ENCODE data around the gene WDFY4. TPM values are rescaled to one million over a fixed set of nuclear protein-coding genes. Genes with fewer than 3 reads are reported as not detected.

Gene WDFY4
- total RNA-seq, 1 donor from 2014 or later: 10.1 TPM

DNA sequence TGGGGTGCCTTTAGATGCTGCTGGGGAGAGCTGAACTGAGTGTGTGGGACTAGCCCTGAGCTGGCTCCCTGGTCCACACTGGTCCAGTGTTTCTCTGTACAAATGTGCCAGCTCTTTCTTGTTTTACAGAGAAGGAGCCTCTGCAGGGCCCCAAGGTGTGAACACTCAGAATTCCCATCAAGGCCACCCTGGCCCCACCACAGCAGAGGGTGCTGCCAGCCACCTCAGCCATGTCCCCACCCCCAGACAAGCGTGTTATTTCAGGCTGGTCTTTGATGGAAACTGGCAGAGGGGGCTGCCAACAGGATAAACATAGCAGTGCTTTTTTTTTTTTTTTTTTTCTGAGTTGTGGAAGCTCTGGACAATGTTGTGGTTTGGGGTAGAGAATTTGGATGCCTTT lies 323.4 kb downstream of the WDFY4 start:
- DNase-seq (ENCODE audit: low spot score): no peak

DNA sequence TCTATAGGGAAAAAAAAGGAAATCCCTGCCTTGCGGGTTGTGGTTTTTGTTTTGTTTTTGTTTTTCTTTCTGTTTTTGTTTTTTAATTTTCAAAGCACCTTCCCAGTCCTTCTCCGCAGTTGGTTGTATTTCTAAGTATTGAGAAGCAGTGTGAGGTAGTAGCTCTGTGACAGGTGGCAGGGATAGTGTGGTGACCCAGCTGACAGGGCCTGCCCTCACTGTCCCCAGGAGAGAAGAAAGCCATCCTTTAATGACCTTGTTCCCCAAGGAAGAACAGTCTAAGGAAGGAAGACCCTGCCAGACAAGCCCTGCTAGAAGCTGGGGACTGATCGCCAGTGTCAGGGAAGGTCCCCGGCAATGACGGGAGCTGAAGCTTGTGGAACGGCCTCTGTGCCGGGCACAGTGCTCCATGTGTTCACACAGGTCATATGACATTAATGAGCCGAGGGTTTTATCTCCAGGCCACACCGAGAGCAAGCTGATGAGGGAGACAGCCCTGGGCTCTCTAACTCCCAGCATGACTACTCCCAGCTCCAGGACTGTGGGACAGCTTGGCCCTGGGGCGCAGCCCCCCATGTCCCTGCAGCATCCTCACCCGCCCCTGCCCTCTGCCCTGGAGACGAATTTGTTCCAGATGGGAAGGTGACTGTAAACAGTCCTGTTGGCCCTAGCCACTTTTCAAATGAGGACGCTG lies 324.0 kb downstream of the WDFY4 start:
- DNase-seq (ENCODE audit: low spot score): no peak

DNA sequence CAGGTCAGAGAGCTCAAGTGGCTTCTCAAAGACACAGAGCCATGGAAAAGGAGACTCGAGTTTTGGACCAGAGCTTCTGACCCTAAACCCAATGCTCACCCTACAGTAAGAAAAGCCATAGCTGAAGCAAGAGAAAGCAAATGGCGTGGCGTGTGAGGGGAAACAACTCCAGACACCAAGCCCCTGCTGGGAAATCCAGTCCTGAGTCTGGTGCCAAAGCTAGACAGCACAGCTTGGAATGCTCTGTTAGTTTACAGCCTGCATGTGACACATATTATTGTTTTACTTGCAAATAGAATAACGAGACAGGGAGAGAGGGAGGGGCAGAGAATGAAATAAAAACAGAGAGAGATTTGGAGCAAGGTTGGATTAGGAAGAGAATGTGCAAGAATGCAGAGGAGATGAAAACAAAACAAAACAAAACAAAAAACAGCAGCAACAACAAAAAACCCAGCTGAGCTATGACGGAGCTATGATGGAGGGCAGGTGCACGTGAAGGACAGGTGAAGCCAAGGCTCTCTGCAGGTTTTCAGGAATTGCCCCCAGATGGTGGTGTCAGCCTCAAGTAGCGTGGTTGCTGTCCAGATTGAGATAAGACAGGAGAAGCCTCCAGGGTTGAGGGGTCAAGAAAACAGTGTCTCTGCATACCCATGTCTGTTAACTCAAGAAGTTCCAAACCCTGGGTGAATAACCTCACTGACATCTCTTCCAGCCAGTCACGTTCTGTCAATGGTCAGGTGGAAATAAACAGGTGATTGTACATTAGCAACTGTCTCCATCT lies 324.7 kb downstream of the WDFY4 start:
- no peak for DNase-seq (ENCODE audit: low spot score)

DNA sequence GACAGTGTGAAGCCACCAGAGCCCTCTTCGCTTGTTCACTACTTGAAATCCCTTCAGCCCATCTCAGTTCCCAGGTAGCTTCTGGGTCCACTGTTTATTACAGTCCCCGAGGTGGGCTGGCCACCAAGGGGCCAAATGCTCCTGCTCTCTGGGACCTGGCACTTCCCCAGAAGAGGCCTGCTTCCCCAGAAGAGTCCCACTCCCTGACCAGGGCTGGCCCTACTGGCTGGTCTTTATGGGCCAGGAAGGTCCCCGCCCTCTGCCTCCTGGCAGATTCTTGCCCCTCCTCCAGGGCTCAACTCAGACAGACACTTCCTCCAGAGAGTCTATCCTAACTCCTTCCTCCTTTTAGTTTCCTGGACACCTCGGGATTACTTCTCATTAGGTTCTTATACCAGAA lies 325.6 kb downstream of the WDFY4 start:
- DNase-seq (ENCODE audit: low spot score): no peak

DNA sequence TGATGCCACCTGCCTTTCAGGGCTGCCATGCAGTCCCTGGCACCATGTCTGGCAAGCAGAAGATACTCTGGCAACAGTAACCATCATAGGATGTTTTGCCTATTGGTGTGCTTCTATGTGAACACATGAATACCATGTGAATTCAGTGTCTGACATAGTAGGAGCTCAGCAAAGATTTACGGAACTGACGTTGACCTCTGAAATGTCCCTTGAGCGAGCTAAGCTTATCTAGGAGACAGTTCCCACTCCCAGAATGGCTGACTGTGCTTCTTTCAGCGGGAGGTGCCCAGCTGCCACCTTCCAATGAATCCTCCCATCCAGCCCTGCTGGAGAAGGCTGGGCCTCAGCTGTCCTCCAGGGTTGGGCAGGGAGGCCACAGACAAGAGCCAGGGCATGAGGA lies 326.2 kb downstream of the WDFY4 start:
- DNase-seq (ENCODE audit: low spot score): no peak

DNA sequence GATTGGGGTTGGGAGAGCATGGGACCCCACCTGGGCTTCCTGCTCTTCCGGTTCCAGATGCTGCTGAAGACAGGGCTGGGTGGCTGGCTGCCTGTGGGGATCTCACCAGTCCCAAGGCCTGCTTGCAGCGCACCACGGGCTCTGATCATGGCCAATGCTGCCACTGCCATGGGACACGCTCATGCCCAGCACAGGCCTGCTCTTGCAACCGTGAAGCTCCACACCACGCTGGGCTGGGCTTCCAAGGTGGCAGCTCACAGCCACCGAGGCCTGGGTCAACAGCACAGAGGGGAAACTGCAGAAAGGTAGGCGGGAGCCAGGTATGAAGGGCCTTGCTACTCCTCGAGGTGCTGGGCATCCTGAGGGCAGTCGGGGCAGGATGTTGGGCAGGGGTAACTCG lies 327.1 kb downstream of the WDFY4 start:
- DNase-seq (ENCODE audit: low spot score): no peak

DNA sequence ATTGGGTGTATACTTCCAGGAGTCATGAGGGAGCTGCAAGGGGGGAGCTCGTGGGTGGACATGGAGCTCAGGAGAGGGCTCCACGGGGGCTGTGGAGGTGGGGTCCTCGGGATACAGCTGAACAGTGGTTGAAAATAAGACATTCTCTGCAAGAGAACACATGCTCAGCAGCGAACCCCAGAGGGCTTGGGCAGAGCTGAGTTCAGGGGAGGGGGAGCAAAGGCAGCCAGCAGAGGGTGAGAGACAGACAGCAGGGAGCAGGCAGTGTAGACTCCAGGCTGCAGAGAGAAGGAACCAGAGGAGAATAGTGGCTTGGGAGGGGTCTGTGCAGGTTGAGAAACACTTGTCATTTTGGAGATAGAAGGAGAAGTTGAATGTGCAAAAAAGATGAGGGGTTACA lies 327.9 kb downstream of the WDFY4 start:
- DNase-seq (ENCODE audit: low spot score): no peak

DNA sequence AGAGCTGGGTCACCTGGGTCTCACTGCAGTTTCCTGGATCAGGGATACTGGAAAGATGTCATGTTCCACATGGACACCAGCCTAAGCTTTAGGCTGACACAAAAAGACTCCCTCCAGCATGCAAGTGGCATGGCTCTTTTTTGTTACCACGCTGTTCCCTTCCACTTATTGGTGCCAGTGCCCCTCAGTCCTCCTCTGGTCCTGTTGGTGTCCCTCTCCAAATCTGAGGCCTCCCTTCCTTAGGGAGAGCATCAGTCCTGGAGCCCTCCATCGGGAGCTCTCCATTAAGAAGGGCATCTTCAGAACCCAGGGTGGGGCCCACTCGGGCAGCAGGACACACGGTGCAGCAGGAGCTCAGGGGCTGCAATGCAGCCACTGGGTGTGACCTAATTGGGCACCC lies 331.0 kb downstream of the WDFY4 start:
- no peak for DNase-seq (ENCODE audit: low spot score)

DNA sequence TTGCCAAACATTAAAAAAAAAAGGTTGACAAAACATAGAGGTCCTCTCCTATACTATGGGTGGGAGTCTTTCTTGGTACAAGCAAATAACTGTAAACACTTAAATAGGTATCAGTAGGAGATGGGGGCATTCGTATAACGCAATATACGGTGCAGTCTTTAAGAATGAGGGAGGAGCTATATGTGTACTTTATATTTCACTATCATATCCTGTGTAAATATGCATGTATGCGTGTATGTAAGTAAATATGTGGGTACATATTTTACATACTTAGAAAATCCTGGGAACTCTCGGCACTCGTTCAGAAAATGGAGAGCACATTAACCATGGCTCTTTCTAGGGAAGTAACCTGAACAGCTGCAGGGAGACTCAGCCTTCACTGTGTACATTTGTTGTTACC lies 337.0 kb downstream of the WDFY4 start:
- DNase-seq (ENCODE audit: low spot score): no peak

DNA sequence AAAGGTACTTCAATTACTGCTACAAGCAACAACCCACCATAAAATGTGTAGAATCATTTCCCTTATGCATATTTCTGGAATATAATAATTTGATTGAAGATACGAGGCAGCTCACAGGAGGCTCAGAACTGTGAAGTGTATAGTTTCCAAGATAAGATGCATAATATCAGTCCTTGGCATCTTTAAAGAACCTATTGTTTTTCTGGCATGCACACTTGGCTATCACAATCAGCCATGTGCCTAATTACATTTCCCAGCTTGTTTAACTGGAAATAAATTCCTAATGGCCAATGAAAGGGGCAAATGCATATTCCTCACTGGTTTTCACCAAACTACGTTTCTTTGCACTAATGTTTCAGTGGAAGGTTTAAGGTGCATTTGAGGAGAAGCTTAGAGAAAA lies 338.4 kb downstream of the WDFY4 start:
- no peak for DNase-seq (ENCODE audit: low spot score)

DNA sequence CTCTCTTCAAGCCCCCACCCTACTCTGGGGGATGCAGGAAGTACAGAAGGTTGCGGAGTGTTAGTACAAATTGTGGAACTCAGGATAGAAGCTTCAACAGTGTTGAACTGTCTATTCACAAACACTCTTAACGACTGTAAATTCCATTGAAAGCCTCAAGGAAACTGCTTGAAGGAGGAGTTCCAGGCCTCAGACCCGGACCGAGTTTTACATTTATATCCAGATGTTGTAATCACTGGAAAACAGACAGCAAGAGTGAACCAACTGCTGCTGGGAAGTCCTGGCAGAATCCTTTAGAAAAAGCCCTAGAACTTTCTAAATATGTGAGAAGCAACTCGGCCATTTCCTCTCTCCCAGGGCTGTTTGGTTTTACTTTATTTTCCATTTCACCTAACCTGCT lies 339.1 kb downstream of the WDFY4 start:
- no peak for DNase-seq (ENCODE audit: low spot score)

DNA sequence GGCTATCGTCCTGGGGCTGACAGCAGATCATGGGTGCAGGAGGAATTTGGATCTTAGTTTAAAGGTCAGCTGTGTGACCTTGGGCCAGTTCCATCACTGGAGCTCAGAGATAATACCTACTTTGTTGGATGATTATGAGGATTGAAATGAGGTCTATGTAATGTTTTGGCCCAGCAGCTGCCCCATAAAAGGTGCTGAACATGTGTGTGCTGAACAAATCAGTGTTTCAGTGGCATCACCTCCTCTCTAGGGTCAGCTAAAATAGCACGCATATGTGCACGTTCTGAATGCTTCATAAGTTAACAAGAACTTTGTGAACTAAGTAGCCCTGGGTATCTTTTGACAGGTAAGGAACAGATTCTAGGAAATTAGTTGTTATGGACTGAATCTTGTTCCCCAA lies 339.8 kb downstream of the WDFY4 start:
- DNase-seq (ENCODE audit: low spot score): no peak

DNA sequence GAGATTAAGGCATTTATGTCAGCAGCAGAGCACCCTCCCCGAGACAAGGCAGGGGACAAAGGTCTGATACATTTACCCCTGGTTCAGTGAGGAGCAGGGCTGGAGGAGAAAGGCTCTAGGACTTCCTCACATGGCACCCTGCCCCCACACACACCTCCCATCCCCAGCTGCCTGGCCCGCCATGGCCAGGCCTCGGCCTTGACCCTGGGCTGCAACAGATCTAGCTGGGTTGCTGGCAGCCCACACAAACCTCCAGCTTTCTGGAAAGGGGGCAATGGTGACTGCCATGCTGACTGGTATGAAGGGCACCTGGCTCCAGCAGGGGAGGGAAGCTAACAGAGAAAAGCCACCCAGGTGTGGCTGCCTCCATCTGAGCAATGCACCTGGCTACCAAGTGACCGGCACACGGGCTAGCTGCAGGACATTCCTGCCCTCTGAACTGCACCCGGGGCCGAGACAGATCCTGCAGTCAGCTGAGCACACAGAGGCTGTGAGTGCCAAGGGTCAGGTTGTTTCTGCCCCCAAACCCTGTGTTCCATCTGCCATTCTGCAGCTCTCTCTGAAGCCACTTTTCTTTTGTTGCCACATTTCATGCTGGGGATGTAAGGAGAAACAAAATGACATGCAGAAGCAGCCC lies 340.8 kb downstream of the WDFY4 start:
- no peak for DNase-seq (ENCODE audit: low spot score)

DNA sequence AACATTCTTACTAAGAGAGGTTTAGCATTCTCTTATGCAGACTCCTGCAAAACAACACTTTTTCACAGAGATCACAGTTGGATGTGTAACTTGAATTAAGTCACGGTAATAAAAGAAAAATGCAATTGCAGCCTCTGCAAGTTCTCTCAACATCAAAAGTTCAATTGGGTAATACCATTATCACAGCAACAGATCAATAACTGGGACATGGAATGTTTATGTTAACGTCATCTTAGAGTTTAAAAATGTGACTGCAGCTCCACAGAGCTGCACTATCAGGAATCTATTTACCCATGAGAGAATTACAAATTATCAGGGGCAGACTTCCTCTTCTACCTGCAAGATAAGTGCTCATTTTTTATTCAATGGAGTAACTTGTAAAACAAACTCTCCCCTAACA lies 344.0 kb downstream of the WDFY4 start:
- no peak for DNase-seq (ENCODE audit: low spot score)

DNA sequence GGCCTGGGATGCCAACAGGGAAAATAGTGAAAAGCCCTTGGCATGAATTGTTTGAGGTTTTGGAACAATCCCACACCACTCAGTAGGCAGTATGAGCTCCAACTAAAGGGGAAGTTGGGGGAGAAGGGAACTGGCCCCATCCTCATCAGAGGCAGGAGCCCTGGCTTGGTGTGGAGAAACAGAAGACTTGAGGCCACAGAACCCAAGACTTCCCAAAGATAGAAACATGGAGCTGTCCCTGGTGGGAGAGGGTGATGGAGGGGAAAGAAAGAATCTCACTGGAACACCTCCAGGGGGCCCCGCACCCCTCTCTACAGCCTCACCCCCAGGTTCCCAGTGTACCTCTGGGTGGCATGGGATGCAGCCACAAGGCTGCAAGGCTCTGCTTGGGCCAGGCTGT lies 345.0 kb downstream of the WDFY4 start:
- DNase-seq (ENCODE audit: low spot score): no peak

Small RNAs within 50 kb of the gene (microRNA-seq; reads per million reads assigned to microRNA genes)
- gene MIR4294 (ENCODE audit: borderline number of aligned reads): not detected

Other genes with a start within 250 kb of the WDFY4 start
- gene ARHGAP22, start 79.8 kb upstream of the WDFY4 start, total RNA-seq: 8.8 TPM

Data from mesenteric fat pad (tissue), 1 donor.